Gastrocnemius medialis (tissue), 4 donors: ENCODE data around the gene TMIE. TPM values are rescaled to one million over a fixed set of nuclear protein-coding genes. Genes with fewer than 3 reads are reported as not detected.

ENCODE experiments used
- ATAC-seq, 2 donors: fragments of 150-250 bp; one replicate each; pipeline ENCODE4 v1.9.1; 2016
- DNase-seq, 2 donors: peaks; one replicate each; pipeline ENCODE4 v3.0.0-alpha.2; 2019
- H3K27ac ChIP-seq, 4 donors: fragments of 200-600 bp; sonication (generic); 1 replicate in 1 of 4; 2 replicates in 3 of 4; pipeline ENCODE4 v1.5.1; 2016 to 2018; ENCODE audit warnings: mild to moderate bottlenecking in 2 of 4, moderate library complexity in 1 of 4
- H3K27me3 ChIP-seq, 3 donors: fragments of 200-600 bp; sonication (generic) in 2 of 3; 1 replicate in 1 of 3; 2 replicates in 2 of 3; pipeline versions ENCODE4 v1.5.1 to v1.6.0; 2016 to 2019; ENCODE audit warnings: mild to moderate bottlenecking in 1 of 3, moderate library complexity in 1 of 3
- H3K36me3 ChIP-seq, 2 donors: fragments of 200-600 bp; sonication (generic) in 1 of 2; one replicate each; pipeline ENCODE4 v1.5.1; 2017 to 2018
- H3K4me1 ChIP-seq, 2 donors: fragments of 200-600 bp; sonication (generic) in 1 of 2; one replicate each; pipeline ENCODE4 v1.5.1; 2016 to 2017; ENCODE audit warnings: mild to moderate bottlenecking in 2 of 2
- H3K4me3 ChIP-seq, 4 donors: fragments of 200-600 bp; sonication (generic) in 3 of 4; 1 replicate in 1 of 4; 2 replicates in 3 of 4; pipeline ENCODE4 v1.5.1; 2016 to 2019; ENCODE audit warnings: mild to moderate bottlenecking in 2 of 4
- H3K9me3 ChIP-seq, 3 donors: fragments of 200-600 bp; sonication (generic) in 2 of 3; 1 replicate in 1 of 3; 2 replicates in 2 of 3; pipeline ENCODE4 v1.5.1; 2016 to 2019
- POLR2A ChIP-seq, 2 donors: fragments of 450-650 bp; IDR thresholded peaks; one replicate each; pipeline ENCODE4 v1.6.1; 2017; ENCODE audit warnings: antibody characterized with exemption in 2 of 2, mild to moderate bottlenecking in 2 of 2, moderate library complexity in 2 of 2
- in situ Hi-C, 4 donors: fragments of 200-750 bp; cut with MboI; loops; one replicate each; pipeline versions ENCODE4 v1.15.0 to v1.8.0; 2017; ENCODE audit warnings: low sequenced_read_pairs in 4 of 4
- intact Hi-C: fragments of 100-400 bp; cut with DNase I; formaldehyde crosslinking; loops from one replicate; pipeline ENCODE4 v1.15.1; 2023; ENCODE audit warnings: low total_unique reads
- total RNA-seq, 4 donors: library from RNA; depleted of rRNA; stranded (reverse); fragments of >200 nt; gene quantifications; one replicate each; pipeline versions ENCODE4 v1.1.0 to v1.2.3, GENCODE V29; 2016
- TF ChIP-seq, protein P1 (sequence below), 5 experiments: fragments of 450-650 bp in 3 of 5; fragments of 200-600 bp in 2 of 5; sonication (generic) in 2 of 5; IDR thresholded peaks in 4 of 5; conservative IDR thresholded peaks in 1 of 5; 1 replicate in 4 of 5; 2 replicates in 1 of 5; pipeline ENCODE4 v1.5.1; 2016 to 2019; ENCODE audit warnings: antibody characterized with exemption in 5 of 5, mild to moderate bottlenecking in 3 of 5, moderate library complexity in 3 of 5

TMIE gene
- total RNA-seq, 4 donors from 2014 or later, result 0.20 to 0.26 (median 0.22) TPM; not detected in 1

DNA sequence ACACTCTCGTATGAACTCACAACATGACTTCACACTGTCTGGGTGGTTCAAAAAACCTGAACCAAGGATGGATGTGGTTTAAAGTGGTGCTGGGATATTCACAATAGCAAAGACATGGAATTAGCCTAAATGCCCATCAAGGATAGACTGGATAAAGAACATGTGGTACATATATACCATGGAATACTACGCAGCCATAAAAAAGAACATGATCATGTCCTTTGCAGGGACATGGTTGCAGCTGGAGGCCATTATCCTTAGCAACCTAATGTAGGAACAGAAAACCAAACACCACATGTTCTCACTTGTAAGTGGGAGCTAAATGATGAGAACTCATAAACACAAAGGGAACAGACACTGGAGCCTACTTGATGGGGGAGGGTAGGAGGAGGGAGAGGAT is 19.8 kb downstream of the TMIE start:
- TF ChIP-seq POLR2A (IDR thresholded peaks at IDR 0.05), result no peak
- TF ChIP-seq, protein P1, sequence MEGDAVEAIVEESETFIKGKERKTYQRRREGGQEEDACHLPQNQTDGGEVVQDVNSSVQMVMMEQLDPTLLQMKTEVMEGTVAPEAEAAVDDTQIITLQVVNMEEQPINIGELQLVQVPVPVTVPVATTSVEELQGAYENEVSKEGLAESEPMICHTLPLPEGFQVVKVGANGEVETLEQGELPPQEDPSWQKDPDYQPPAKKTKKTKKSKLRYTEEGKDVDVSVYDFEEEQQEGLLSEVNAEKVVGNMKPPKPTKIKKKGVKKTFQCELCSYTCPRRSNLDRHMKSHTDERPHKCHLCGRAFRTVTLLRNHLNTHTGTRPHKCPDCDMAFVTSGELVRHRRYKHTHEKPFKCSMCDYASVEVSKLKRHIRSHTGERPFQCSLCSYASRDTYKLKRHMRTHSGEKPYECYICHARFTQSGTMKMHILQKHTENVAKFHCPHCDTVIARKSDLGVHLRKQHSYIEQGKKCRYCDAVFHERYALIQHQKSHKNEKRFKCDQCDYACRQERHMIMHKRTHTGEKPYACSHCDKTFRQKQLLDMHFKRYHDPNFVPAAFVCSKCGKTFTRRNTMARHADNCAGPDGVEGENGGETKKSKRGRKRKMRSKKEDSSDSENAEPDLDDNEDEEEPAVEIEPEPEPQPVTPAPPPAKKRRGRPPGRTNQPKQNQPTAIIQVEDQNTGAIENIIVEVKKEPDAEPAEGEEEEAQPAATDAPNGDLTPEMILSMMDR (IDR thresholded peaks at IDR 0.05 in 4 of 5, conservative IDR thresholded peaks at IDR 0.05 in 1 of 5), result no peak
- H3K4me1 ChIP-seq, result no peaks in the 10 kb centered on the region
- in situ Hi-C loops, result loop anchor here (25.0 kb wide), 2 partner anchors 591 to 616 kb away; no protein-coding TSS in a partner anchor
- intact Hi-C loops, result no loop called here
- no peak for ATAC-seq
- no peaks in the 10 kb centered on the region for H3K9me3 ChIP-seq
- H3K4me3 ChIP-seq, result no peak overlapping the region
- DNase-seq, result no peak
- H3K27me3 ChIP-seq, result peaks cover 0 to 8% (median 2%) of the 10 kb centered on the region in 3 donors
- H3K27ac ChIP-seq, result no peak overlapping the region
- H3K36me3 ChIP-seq, result no peaks in the 10 kb centered on the region

DNA sequence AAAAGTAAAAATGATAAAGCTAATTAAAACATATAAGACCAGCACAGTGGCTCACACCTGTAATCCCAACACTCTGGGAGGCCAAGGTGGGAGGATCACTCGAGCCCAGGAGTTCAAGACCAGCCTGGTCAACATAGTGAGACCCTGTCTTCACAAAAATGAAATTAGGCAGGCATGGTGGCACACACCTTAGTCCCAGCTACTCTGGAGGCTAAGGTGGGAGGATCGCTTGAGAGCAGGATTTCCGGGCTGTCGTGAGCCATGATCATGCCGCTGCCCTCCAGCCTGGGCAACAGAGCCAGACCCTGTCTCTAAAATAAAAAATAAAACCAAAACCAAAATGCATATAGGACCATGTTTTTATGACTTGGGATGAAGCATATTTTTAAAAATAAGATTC is 21.3 kb downstream of the TMIE start:
- Histone ChIP-seq H3K27me3 (peaks cover 0 to 8% (median 2%) of the 10 kb centered on the region in 3 donors), H3K4me3 (no peak overlapping the region), H3K4me1 (no peaks in the 10 kb centered on the region), H3K9me3 (no peaks in the 10 kb centered on the region), H3K27ac (no peak overlapping the region), H3K36me3 (no peaks in the 10 kb centered on the region)
- DNase-seq (no peak), ATAC-seq (no peak)
- TF ChIP-seq, protein P1 (IDR thresholded peaks at IDR 0.05 in 4 of 5, conservative IDR thresholded peaks at IDR 0.05 in 1 of 5), result no peak
- no peak for TF ChIP-seq POLR2A (IDR thresholded peaks at IDR 0.05)
- in situ Hi-C loops, result loop anchor here (25.0 kb wide), 2 partner anchors 590 to 615 kb away; no protein-coding TSS in a partner anchor
- intact Hi-C loops, result no loop called here

DNA sequence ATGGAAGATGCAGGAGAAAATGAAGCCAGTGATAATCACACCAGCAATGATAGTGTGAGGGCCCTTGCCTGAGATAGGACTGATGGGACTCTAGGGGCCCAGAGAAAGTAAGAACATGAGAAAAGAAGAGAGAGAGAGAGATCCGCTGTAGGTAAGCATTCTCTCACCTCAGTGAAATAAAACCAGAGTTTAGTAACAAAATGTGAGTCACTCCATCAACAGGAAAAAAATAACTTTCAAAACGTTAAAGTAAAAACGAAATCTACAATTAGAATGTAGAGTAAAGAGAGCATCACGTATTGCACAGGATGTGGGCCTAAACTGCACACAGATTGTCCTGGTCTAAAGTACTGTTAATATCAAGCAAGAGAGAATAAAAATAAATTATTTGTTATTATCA is 23.2 kb downstream of the TMIE start:
- Histone ChIP-seq H3K27me3 (no peaks in the 10 kb centered on the region), H3K27ac (no peak overlapping the region), H3K9me3 (no peaks in the 10 kb centered on the region), H3K4me3 (no peak overlapping the region), H3K4me1 (no peaks in the 10 kb centered on the region), H3K36me3 (no peaks in the 10 kb centered on the region)
- DNase-seq, result no peak
- no peak for ATAC-seq
- TF ChIP-seq, protein P1 (IDR thresholded peaks at IDR 0.05 in 4 of 5, conservative IDR thresholded peaks at IDR 0.05 in 1 of 5), result no peak
- TF ChIP-seq POLR2A (IDR thresholded peaks at IDR 0.05), result no peak
- in situ Hi-C loops, result loop anchor here (25.0 kb wide), 2 partner anchors 588 to 613 kb away; no protein-coding TSS in a partner anchor
- intact Hi-C loops, result no loop called here

DNA sequence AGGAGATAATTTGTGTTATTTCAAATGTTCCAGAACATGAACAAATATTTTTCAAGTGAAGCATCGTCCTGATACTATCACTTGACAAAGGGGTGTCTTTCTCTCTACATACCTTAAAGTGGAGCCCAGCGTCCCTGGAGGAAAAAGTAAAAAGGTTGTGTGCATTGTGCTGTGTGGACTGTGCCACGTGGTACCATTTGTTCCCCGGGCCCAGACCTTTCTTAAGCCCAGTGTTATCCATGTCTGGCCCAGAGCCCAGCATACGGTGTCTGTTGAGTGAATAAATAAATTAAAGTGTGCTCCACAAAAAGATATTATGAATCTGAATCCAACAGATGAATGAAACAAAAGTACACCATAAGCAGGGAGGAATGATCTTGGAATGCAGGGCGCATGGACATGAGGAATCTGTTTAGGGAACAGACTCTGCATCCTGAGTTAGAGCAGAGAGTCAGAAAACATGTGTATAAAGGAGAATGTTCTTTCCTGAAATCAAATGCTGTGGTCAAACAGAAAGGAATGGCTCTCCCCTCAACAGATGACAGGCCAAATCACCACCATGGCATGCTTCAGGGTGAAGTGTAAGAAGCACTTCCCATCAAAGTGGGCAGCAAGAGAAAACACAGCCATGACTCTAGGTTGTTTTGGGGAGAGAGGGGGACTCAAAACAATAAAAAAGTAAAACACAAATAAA is 24.6 kb downstream of the TMIE start:
- H3K27me3 ChIP-seq, result no peaks in the 10 kb centered on the region

More for the DNA sequence above, 24.6 kb downstream of the TMIE start:
- DNase-seq, result no peak
- TF ChIP-seq POLR2A (IDR thresholded peaks at IDR 0.05), result no peak
- TF ChIP-seq, protein P1 (IDR thresholded peaks at IDR 0.05 in 4 of 5, conservative IDR thresholded peaks at IDR 0.05 in 1 of 5), result no peak
- no peaks in the 10 kb centered on the region for H3K9me3 ChIP-seq
- ATAC-seq, result no peak
- no peaks in the 10 kb centered on the region for H3K4me1 ChIP-seq
- intact Hi-C loops, result no loop called here
- H3K4me3 ChIP-seq, result no peak overlapping the region
- in situ Hi-C loops, result no loop called here
- H3K36me3 ChIP-seq, result no peaks in the 10 kb centered on the region
- H3K27ac ChIP-seq, result no peak overlapping the region
